GM12878 (cell line): ENCODE data around the gene TPRX1. TPM values are rescaled to one million over a fixed set of nuclear protein-coding genes. Genes with fewer than 3 reads are reported as not detected.
"Not testable (repeated sequence)": the region's sequence is repeated elsewhere in the genome, so short reads cannot be mapped to it uniquely, and the experiment has no call there.

Source experiments
- ATAC-seq: fragments of 200-7000 bp; cut with Tn5 transposase; 3 replicates; pipeline ENCODE4 v1.9.1; 2020; ENCODE audit warnings: mild to moderate bottlenecking, moderate library complexity
- BruUV-seq: library from RNA; stranded (reverse); fragments of 400-500 nt; replicated peaks from 2 replicates; lab custom pipeline; 2021; lab: Mats Ljungman, UMichigan
- CTCF ChIA-PET: fragments of 300-600 bp; sonication (Branson Sonifier 250); formaldehyde crosslinking; extraction: SDS; loops from one replicate; lab custom pipeline; 2021; ENCODE audit warnings: inconsistent platforms; lab: Yijun Ruan, JAX
- POLR2A ChIA-PET: fragments of 350-600 bp; formaldehyde crosslinking; extraction: SDS; loops from one replicate; lab custom pipeline; 2021; ENCODE audit warnings: inconsistent platforms; lab: Charles Lee
- RAD21 ChIA-PET: fragments of 300-600 bp; sonication (Branson Sonifier 250); formaldehyde crosslinking; loops from one replicate; lab custom pipeline; 2023; ENCODE audit warnings: antibody characterized with exemption; ENCODE audit not compliant: unreplicated experiment; lab: Charles Lee
- SMC1A ChIA-PET: fragments of 300-600 bp; sonication (Branson Sonifier 250); formaldehyde crosslinking; loops from one replicate; lab custom pipeline; 2023; ENCODE audit not compliant: unreplicated experiment, uncharacterized antibody; lab: Charles Lee
- DNase-seq: peaks from one replicate; pipeline ENCODE4 v3.0.0-alpha.2; 2011; ENCODE audit warnings: low read depth, low spot score
- FAIRE-seq: peaks from 3 replicates; lab custom pipeline; 2011; peaks lifted over from hg19 to GRCh38; lab: Jason Lieb, UNC
- H2AFZ ChIP-seq: 2 replicates; pipeline ENCODE4 v1.6.0; 2011; ENCODE audit warnings: low read depth, low read length, control low read depth; ENCODE audit not compliant: control insufficient read depth
- H3K27ac ChIP-seq: 2 replicates; pipeline ENCODE4 v1.5.1; 2011; ENCODE audit warnings: control low read depth; ENCODE audit not compliant: control insufficient read depth, insufficient read depth
- H3K27me3 ChIP-seq, 2 experiments: replicated peaks in 1 of 2; 2 replicates each; pipeline versions ENCODE4 v1.6.0 to v1.6.1; 2011; ENCODE audit warnings: low read length in 1 of 2; ENCODE audit not compliant: control insufficient read depth in 2 of 2, insufficient read depth in 2 of 2
- H3K36me3 ChIP-seq, 2 experiments: 2 replicates each; pipeline ENCODE4 v1.5.1; 2011; ENCODE audit warnings: low read length in 1 of 2; ENCODE audit not compliant: control insufficient read depth in 2 of 2, insufficient read depth in 2 of 2
- H3K4me1 ChIP-seq: 2 replicates; pipeline ENCODE4 v1.6.1; 2011; ENCODE audit warnings: mild to moderate bottlenecking, low read length, moderate library complexity, mixed read lengths; ENCODE audit not compliant: control insufficient read depth, insufficient read depth
- H3K4me2 ChIP-seq: 2 replicates; pipeline ENCODE4 v1.6.0; 2011; ENCODE audit warnings: control low read depth; ENCODE audit not compliant: control insufficient read depth, insufficient read depth
- H3K4me3 ChIP-seq: fragments of 200-600 bp; sonication (generic); 2 replicates; pipeline ENCODE4 v1.5.1; 2016
- H3K79me2 ChIP-seq: 2 replicates; pipeline ENCODE4 v1.6.0; 2011; ENCODE audit warnings: low read length; ENCODE audit not compliant: control insufficient read depth, insufficient read depth
- H3K9ac ChIP-seq: 2 replicates; pipeline ENCODE4 v1.8.0; 2011; ENCODE audit warnings: low read length, control low read depth, mixed read lengths; ENCODE audit not compliant: control insufficient read depth, insufficient read depth
- H3K9me3 ChIP-seq: replicated peaks from 3 replicates; pipeline ENCODE4 v1.5.1; 2011; ENCODE audit warnings: mild to moderate bottlenecking, low read length; ENCODE audit not compliant: control insufficient read depth, insufficient read depth
- H4K20me1 ChIP-seq: 2 replicates; pipeline ENCODE4 v1.6.0; 2011; ENCODE audit not compliant: control insufficient read depth, insufficient read depth
- BMI1 ChIP-seq: fragments of 450-650 bp; IDR thresholded peaks from 2 replicates; pipeline ENCODE4 v1.6.1; 2016; ENCODE audit warnings: mild to moderate bottlenecking, moderate library complexity, borderline replicate concordance
- CBX5 ChIP-seq: sonication (generic); IDR thresholded peaks from 2 replicates; pipeline ENCODE4 v1.6.1; 2016; ENCODE audit warnings: low read depth, moderate library complexity, mild to moderate bottlenecking, inconsistent platforms
- CREB1 ChIP-seq: IDR thresholded peaks from 2 replicates; pipeline ENCODE4 v1.6.1; 2012; ENCODE audit warnings: low read depth, mild to moderate bottlenecking, inconsistent platforms
- NFIC ChIP-seq: IDR thresholded peaks from 2 replicates; pipeline ENCODE4 v1.6.1; 2012; ENCODE audit warnings: low read depth, mild to moderate bottlenecking, inconsistent platforms, low read length, moderate library complexity
- NR2F1 ChIP-seq: fragments of 450-650 bp; conservative IDR thresholded peaks from 2 replicates; pipeline ENCODE4 v1.6.1; 2017; ENCODE audit warnings: mild to moderate bottlenecking
- PML ChIP-seq: IDR thresholded peaks from 2 replicates; pipeline ENCODE4 v1.6.1; 2012; ENCODE audit warnings: low read length, inconsistent platforms
- ZBTB40 ChIP-seq: fragments of 450-650 bp; IDR thresholded peaks from 2 replicates; pipeline ENCODE4 v1.6.1; 2016; ENCODE audit warnings: mild to moderate bottlenecking, moderate library complexity, borderline replicate concordance
- WGBS: methylation state at CpG from one replicate; pipeline ENCODE4 v1.1.6; 2016; ENCODE audit warnings: low lambda C conversion rate; ENCODE audit not compliant: insufficient replicate concordance, insufficient coverage; ENCODE audit errors: missing lambda C conversion rate; 5-methylcytosine and 5-hydroxymethylcytosine counted together
- in situ Hi-C: fragments of 300-500 bp; cut with MboI; formaldehyde crosslinking; loops from 9 replicates; pipeline ENCODE4 v1.14.3; 2018; ENCODE audit warnings: mixed read lengths
- intact Hi-C: fragments of 100-400 bp; cut with micrococcal nuclease; formaldehyde crosslinking; loops from one replicate; pipeline ENCODE4 v1.14.2; 2022; ENCODE audit not compliant: unreplicated experiment
- polyA plus RNA-seq, 11 experiments: library from polyadenylated mRNA; depleted of rRNA in 4 of 11; unstranded in 6 of 11; stranded (reverse) in 5 of 11; fragments of >200 nt; fragmentation: Nextera tagmentation in 4 of 11; fragmentation: Illumina TruSeq in 1 of 11; extraction: Ambion mirVana in 4 of 11; extraction: Trizol in 1 of 11; gene quantifications; 1 replicate in 1 of 11; 2 replicates in 10 of 11; pipeline versions ENCODE4 v1.2.1 to v1.2.3, GENCODE V29; 2011 to 2016; ENCODE audit warnings: inconsistent platforms in 2 of 11, missing spikeins in 2 of 11, low read depth in 1 of 11
- total RNA-seq, 4 experiments: library from RNA; depleted of rRNA in 3 of 4; stranded (reverse); fragments of >200 nt in 3 of 4; fragmentation: Illumina TruSeq in 1 of 4; extraction: Trizol in 1 of 4; gene quantifications; 2 replicates each; pipeline versions ENCODE4 v1.2.1 to v1.2.3, GENCODE V29; 2013 to 2021
- TF ChIP-seq, protein P1 (sequence below): fragments of 450-650 bp; IDR thresholded peaks from 2 replicates; pipeline ENCODE4 v1.6.1; 2017; ENCODE audit warnings: mild to moderate bottlenecking, low read depth, inconsistent platforms; ENCODE audit not compliant: poor library complexity, severe bottlenecking
- TF ChIP-seq, protein P2 (sequence below): fragments of 450-650 bp; IDR thresholded peaks from 2 replicates; pipeline ENCODE4 v1.6.1; 2016; ENCODE audit warnings: mild to moderate bottlenecking
- TF ChIP-seq, protein P3 (sequence below): IDR thresholded peaks from 2 replicates; pipeline ENCODE4 v1.6.1; 2011; ENCODE audit warnings: low read depth, low read length, improper control_type of control experiment, borderline replicate concordance

TPRX1 gene
- total and polyA plus RNA-seq, 10 of the 15 experiments (the other 5 are each of a cell fraction or from before 2014, with no cell fraction given), result not detected

DNA sequence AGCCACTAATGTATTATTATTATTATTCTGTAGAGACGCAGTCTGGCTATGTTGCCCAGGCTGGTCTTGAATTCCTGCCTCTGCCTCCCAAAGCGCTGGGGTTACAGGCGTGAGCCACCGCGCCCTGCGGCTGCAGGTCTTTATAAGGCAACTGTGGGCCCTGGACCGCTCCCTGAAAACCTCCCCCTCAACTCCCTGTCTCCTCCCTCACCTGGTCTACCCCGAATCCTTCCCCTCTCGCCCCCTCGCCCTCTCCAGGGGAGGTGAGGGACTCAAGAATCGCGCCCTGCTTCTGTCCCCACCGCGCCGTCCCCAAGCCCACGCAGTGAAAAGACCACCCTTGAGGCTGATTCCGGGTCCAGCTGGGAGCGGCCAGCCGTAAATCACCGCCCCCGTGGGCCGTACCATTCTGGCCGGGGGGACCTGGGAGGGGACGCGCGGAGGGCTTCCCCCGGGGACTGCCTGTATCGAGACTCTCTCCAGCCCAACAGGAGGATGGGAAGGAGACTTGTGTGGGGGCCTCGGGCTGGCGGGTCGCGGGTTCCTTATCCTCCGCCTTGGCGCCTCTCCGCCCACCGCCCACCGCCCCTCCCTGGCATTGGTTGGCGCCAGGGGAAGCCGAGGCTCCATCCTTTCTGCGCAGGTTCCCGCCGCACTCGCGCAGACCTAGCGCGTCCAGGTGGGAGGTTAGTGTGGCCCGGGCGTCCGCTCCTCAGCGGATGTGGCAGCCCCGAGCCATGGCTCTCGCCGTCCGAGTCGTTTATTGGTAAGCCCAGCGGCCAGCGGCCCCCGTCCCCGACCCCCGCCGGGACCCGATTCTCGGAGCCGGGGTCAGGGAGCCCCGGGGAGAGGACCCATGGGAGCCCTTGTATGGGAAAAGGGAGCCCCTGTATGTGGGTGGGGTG, 26.1 kb downstream of the TPRX1 start, which contains the start of gene SELENOW (continued):
- TF ChIP-seq PML, result peak; percentile 65; the same call in 1 of the 2 replicates
- TF ChIP-seq NR2F1, result peak; percentile 62; the same call in 1 of the 2 replicates
- TF ChIP-seq CREB1, result peak; percentile 36; the same call in 1 of the 2 replicates
- TF ChIP-seq, protein P1, sequence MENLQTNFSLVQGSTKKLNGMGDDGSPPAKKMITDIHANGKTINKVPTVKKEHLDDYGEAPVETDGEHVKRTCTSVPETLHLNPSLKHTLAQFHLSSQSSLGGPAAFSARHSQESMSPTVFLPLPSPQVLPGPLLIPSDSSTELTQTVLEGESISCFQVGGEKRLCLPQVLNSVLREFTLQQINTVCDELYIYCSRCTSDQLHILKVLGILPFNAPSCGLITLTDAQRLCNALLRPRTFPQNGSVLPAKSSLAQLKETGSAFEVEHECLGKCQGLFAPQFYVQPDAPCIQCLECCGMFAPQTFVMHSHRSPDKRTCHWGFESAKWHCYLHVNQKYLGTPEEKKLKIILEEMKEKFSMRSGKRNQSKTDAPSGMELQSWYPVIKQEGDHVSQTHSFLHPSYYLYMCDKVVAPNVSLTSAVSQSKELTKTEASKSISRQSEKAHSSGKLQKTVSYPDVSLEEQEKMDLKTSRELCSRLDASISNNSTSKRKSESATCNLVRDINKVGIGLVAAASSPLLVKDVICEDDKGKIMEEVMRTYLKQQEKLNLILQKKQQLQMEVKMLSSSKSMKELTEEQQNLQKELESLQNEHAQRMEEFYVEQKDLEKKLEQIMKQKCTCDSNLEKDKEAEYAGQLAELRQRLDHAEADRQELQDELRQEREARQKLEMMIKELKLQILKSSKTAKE, result peak; percentile 91
- no peak for TF ChIP-seq BMI1
- TF ChIP-seq ZBTB40, result peak; percentile 33; the same call in 1 of the 2 replicates
- TF ChIP-seq NFIC, result peak; percentile 17; the same call in 1 of the 2 replicates
- TF ChIP-seq, protein P2, sequence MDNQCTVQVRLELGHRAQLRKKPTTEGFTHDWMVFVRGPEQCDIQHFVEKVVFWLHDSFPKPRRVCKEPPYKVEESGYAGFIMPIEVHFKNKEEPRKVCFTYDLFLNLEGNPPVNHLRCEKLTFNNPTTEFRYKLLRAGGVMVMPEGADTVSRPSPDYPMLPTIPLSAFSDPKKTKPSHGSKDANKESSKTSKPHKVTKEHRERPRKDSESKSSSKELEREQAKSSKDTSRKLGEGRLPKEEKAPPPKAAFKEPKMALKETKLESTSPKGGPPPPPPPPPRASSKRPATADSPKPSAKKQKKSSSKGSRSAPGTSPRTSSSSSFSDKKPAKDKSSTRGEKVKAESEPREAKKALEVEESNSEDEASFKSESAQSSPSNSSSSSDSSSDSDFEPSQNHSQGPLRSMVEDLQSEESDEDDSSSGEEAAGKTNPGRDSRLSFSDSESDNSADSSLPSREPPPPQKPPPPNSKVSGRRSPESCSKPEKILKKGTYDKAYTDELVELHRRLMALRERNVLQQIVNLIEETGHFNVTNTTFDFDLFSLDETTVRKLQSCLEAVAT, result peak; percentile 46
- TF ChIP-seq CBX5, result no peak
- TF ChIP-seq, protein P3, sequence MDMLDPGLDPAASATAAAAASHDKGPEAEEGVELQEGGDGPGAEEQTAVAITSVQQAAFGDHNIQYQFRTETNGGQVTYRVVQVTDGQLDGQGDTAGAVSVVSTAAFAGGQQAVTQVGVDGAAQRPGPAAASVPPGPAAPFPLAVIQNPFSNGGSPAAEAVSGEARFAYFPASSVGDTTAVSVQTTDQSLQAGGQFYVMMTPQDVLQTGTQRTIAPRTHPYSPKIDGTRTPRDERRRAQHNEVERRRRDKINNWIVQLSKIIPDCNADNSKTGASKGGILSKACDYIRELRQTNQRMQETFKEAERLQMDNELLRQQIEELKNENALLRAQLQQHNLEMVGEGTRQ, result no peak

- FAIRE-seq, H3K36me3 ChIP-seq, H2AFZ ChIP-seq, intact Hi-C loops, POLR2A ChIA-PET, SMC1A ChIA-PET, H3K4me1 ChIP-seq, H3K27me3 ChIP-seq, DNase-seq, in situ Hi-C loops, ATAC-seq, RAD21 ChIA-PET, H4K20me1 ChIP-seq, H3K27ac ChIP-seq, H3K9me3 ChIP-seq: not testable (repeated sequence)
- peak overlapping the region; percentile 91 for H3K4me2 ChIP-seq
- H3K79me2 ChIP-seq, result peaks cover 18% of the 10 kb centered on the region
- TSS peak; percentile 71 for BruUV-seq
- CTCF ChIA-PET, result interaction anchor here (0.6 kb wide), 1 partner anchor 493 kb away, joined by 3 read pairs; no protein-coding TSS in a partner anchor
- peak overlapping the region; percentile 73; the same call in 1 of the 2 replicates for H3K9ac ChIP-seq
- peak overlapping the region; percentile 94 for H3K4me3 ChIP-seq
- 79% methylated on average over 23 of the region's 23 CpGs for WGBS
These were observed 26.9 kb downstream of the TPRX1 start for GRCh38 chr19:47777245-47778048.
